GM19395 (cell line): Measurements from ENCODE around the gene DUS2.
"Not testable (repeated sequence)": the region's sequence is repeated elsewhere in the genome, so short reads cannot be mapped to it uniquely, and the experiment has no call there.

Source experiments
- ATAC-seq: cut with Tn5 transposase; IDR thresholded peaks from one replicate; pipeline ENCODE4 v1.9.1; 2021; ENCODE audit warnings: mild to moderate bottlenecking, moderate library complexity; ENCODE audit not compliant: unreplicated experiment

The DUS2 gene

DNA sequence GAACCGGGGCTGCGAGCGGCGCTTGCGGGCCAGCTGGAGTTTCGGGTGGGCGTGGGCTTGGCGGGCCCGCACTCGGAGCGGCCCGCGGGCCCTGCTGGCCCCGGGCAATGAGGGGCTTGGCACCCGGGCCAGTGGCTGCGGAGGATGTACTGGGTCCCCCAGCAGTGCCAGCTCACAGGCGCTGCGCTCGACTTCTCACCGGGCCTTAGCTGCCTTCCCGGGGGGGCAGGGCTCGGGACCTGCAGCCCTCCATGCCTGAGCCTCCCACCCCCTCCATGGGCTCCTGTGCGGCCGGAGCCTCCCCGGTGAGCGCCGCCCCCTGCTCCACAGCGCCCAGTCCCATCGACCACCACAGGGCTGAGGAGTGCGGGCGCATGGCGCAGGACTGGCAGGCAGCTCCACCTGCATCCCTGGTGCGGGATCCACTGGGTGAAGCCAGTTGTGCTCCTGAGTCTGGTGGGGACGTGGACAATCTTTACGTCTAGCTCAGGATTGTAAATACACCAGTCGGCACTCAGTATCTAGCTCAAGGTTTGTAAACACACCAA lies 24.8 kb upstream of the DUS2 start:
- not testable (repeated sequence) for ATAC-seq

DNA sequence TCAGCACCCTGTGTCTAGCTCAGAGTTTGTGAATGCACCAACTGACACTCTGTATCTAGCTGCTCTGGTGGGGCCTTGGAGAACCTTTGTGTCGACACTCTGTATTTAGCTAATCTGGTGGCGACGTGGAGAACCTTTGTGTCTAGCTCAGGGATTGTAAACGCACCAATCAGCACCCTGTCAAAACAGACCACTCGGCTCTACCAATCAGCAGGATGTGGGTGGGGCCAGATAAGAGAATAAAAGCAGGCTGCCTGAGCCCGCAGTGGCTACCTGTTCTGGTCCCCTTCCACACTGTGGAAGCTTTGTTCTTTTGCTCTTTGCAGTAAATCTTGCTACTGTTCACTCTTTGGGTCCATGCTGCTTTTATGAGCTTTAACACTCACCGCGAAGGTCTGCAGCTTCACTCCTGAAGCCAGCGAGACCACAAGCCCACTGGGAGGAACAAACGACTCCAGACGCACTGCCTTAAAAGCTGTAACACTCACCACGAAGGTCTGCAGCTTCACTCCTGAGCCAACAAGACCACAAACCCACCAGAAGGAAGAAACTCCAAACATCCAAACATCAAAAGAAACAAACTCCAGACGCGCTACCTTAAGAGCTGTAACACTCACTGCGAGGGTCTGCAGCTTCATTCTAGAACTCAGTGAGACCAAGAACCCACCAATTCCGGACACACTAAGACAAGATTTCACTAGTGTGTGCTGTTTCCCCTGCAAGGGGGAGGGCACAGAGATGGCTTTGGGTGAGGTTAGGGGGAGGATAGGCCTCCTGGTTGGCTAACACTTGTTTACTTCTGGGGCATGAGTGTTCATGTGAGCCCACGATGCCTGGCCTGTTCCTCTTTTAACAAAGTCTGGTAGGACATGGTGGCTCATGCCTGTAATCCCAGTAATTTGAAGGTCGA lies 24.1 kb upstream of the DUS2 start, which contains the start of gene DPEP2:
DPEP2 (minus strand) TSS at position 706 of the 910 bp plus-strand sequence. CDS start 6,272 bp downstream, outside the sequence.
- not testable (repeated sequence) for ATAC-seq

DNA sequence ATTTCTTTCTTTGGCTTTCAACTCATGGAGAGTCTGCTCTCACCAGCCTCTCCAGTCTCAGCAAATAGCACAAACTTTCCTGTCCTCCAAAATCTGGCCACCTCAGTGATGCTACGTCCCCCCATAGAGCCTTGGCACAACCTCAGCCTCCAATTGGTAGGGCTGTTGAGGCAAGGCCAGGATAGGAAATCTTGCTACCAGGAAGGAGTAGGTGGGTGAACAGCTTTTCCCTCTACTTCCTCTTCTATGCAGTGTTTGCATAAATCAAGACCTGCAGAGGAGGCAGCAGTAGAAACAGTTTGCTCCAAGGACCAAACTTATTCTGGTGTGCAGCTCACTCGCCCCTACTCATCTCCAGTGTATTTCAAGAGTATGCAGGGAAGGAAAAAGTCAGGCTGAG lies 23.1 kb upstream of the DUS2 start:
- no peak for ATAC-seq

DNA sequence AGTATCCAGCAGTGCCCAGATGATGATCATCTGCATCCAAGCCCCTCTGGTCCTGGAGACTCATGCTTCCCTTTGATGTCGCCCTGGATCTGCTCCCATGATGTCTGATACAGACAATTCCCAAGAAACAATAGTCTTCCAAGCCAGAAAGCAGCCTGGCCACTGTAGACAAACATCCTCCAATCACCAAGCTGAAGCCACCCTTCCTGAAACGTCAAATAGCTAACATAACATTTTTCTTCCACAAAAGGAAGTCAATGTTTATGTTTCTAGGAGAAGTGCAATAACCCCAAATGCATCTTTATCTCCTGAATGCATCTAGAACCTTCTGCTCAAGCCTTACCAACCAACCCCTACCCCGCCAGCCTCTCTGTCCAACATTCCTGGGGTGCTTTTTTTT lies 22.6 kb upstream of the DUS2 start:
- ATAC-seq: no peak

DNA sequence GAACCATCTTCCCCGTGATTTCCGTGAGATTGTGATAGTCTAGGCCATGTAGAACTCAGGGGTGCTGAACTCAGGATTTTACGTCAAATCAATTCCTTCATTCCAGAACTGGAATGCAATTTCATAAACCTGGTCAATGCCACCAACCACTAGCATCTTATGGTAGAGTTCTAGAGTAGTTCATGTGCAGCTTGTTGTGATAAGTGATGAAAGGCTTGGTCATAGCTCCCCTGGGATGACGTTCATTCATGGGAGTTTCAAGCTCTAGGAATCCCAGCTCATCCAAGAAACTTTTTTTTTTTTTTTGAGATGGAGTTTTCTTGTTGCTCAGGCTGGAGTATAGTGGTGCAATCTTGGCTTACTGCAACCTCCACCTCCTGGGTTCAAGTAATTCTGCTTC lies 20.1 kb upstream of the DUS2 start:
- no peak for ATAC-seq

DNA sequence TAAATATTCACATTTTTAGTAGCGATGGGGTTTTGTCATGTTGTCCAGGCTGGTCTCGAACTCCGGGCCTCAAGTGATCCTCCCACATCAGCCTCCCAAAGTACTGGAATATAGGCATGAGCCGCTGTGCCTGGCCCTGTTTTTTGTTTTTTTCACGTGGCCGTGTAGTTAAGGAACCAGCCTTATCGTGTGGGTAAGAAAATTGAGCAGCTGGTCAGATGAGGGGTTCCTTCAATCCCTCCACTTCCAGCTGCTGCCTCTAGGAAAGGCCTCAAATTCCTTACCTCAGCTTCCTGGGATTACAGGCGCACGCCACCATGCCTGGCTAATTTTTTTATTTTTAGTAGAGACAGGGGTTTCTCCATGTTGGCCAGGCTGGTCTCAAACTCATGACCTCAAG lies 17.9 kb upstream of the DUS2 start:
- no peak for ATAC-seq

DNA sequence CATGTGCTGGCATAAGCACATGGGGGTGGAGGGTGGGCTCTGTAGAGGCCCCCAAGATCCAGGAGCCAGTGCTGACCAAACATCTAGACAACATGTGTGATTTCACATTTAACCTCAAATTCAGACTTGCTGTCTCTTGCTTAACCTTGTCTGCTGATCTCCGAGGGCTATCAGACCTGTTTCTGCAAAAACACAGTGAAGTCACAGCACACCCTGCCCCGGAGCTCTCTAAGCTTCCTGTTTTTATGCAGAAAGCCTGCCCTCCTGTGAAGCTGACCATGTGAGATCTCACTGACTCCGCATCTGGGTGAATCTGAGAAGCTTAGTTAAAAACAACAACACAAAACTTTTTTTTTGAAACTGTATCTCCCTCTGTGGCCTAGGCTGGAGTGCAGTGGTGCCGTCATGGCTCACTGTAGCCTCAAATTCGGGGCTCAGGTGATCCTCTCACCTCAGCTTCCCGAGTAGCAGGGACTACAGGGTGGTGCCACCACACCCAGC lies 17.2 kb upstream of the DUS2 start:
- ATAC-seq: no peak

DNA sequence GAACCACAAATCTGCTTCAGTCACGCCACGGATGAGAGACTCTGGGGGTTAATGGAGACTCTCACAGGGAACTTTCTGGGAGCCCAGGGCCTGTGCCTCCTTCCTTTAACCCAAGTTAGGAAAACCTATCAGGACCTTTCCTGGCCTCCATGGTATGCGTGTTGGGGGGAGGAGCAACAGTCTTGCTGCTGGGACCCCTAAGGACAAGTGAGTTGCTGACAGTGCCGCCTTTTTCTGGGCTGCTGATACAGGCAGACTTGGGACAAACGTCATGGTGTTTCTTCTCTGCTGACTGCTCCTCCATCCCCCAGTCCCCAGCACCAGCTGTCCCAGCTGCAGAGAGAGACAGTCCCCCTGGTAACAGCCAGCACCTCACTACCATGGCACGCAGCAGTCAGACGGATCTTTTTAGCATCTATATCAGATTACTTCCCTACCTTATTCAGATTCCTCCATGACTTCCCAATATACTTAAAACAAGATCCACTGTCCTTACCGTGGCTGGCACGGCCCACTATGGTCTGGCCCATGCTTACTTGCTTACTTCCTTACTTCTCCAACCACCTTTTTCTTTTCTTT lies 13.8 kb upstream of the DUS2 start:
- no peak for ATAC-seq

DNA sequence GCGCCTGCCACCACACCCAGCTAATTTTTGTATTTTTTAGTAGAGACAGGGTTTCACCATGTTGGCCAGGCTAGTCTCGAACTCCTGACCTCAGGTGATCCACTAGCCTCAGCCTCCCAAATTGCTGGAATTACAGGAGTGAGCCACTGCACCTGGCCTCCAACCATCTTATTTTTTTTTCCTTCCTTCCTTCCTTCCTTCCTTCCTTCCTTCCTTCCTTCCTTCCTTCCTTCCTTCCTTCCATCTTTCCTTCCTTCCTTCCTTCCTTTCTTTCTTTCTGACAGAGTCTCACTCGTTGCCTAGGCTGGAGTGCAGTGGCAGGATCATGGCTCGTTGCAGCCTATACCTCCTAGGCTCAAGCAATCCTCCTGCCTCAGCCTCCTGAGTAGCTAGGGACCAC lies 13.2 kb upstream of the DUS2 start:
- not testable (repeated sequence) for ATAC-seq

DNA sequence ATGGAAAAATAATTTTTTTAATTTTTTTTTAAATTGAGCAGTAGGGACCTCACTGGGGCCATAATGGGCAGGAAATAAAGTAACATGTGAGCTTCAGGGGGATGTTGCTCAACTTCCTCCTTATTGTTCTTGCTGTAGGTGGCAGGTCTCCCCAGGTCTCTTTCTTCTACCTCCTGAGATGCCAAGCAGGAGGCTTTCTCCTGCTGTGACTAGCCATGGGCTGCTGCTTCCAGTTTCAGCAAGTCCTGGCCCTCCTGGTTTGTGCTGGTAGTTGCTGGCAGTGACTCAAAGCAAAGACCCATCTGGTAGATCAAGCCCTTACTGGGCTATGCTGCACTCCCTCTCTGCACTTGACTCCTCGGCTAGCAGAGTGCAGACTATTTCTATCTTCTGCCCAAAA lies 9.6 kb upstream of the DUS2 start:
- no peak for ATAC-seq

DNA sequence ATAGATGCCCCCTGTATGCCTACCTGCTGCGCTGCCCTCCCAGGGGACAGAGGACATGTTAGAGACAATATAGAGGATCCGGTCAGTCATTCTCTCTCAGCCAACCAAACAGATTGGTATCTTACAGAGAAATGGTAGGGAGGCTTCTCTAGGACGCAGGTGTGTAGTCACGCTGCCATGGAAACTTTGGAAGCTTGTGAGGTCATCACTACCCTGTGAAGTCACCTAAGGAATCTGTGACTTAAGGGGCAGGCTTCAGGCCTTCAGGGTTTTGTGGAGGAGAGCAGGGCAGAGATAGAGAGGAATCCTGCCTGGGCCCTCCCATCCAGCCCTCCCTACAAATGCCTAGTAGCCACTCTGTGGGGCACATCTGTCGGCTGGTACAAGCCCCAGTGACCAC lies 7.4 kb upstream of the DUS2 start, which contains the start of gene DPEP2NB:
DPEP2NB (minus strand) TSS at position 231 of the 400 bp plus-strand sequence; CDS start at position 90, 141 bp downstream.
- no peak for ATAC-seq

DNA sequence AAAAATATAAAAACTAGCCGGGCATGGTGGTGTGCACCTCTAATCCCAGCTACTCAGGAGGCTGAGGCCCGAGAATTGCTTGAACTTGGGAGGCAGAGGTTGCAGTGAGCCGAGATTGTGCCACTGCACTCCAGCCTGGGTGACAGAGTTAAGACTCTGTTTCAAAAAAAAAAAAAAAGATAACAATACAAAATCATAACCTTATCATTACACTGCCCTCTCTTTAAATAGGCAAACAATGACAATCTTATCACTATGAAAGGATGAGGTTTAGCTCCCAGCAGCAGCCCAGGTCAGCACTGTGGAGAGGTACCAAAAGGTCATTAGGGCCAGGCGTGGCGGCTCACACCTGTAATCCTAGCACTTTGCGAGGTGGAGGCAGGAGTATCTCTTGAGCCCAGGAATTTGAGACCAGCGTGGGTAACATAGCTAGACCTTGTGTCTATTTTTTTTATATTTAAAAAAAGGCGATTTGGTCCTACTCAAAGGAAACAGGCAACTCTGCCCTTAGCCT lies 3.9 kb upstream of the DUS2 start:
- ATAC-seq: no peak

DNA sequence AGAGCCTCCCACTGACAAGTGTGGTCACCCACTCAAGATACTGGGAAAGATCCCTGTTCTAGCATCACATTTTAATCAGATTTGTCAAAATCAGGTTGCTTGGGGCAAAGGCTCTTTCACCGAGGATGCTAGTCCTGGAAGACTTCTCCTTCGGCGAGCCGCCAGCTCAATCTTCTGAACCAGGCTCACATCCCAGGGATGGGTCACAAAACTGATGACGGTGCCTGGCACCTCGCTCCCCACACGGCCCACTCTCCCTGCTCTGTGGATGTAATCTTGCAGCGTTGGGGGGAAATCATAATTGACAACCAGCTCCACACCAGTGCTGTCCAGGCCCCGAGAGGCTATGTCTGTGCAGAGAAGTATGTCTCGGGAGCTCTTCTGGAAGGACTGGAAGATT lies 1.6 kb upstream of the DUS2 start:
- ATAC-seq: no peak

DNA sequence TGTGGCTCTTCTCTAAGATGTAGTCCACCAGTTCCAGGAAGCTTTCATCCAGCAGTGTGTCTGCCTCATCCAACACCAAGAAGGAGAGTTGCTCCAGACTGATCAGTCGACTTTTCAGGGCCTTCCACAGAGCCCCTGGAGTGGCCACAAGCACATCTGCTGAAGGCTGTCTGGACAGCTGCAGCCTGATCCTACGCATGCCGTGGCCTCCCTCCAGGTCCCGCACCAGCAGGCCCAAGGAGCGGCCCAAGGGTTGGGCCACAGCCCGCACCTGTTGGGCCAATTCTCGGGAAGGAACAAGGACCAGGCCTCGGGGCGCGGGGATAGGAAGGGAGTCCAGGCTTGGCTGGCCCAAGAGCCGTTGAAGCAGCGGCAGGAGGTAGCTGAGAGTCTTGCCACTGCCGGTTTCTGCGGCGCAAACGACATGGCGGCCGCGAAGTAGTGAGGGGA lies 781 bp upstream of the DUS2 start:
- no peak for ATAC-seq

DNA sequence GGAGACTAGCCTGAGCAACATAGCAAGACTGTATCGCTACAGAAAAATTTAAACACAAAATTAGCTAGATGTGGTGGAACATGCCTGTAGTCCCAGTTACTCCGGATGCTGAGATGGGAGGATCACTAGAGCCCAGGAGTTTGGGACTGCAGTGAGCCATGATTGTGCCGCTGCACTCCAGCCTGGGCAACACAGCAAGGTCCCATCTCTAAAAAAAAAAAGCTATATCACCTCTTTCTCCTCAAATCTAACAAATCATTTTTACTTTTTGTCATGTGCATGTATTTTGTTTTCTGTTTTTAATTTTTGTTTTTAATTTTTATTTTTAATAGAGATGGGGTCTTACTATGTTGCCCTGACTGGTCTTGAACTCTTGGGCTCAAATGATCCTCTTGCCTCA lies 5.9 kb downstream of the DUS2 start:
- ATAC-seq: no peak

DNA sequence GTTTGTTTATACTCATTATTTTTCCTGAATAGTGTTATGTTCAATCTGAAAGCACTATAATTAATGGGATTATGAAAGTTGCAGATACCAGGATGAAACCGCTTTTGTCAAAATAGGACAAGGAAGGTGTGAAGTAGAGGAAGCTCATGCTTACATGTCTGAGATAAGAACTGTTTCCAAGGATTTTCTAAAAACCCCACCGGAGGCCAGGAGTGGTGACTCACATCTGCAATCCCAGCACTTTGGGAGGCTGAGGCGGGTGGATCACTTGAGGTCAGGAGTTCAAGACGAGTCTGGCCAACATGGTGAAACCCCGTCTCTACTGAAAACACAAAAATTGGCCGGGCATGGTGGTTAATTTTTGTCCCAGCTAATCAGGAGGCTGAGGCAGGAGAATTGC lies 7.0 kb downstream of the DUS2 start:
- ATAC-seq: not testable (repeated sequence)

DNA sequence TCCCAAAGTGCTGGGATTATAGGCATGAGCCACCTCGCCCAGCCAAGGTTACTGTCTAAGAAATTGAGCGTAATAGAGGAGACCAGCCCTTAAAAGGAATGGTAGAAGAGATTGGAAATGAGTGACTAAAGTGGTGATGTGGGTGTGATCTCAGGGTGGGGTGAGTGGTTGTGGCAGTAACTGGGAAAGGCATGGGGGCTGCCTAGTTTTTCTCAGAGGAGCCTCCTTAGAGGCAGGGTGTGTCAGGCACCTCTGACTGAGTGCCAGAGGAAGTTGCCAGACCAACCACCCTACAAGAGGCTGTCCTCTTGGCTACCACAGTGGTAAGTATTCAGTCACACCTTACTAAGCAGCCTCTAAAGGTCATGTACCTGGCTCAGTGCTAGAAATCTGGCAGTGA lies 8.9 kb downstream of the DUS2 start:
- ATAC-seq: no peak

DNA sequence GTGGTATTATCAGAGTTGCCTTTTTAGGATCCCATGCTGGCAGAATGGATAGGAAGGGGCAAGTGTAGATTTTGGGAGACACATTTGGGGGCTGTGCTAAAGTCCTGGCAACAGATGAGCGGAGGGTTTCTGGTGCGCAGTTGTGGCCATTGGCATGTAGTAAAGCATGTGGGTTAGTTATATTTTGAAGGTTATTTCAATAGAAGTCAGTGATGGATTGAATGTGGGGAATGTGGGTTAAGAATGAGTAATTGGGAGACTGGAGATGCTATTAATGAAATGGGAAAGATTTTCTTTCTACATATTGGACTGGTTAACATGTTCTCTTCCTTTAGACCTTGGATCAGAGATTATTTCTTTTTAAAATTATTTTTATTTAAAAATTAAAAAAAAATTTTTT lies 10.0 kb downstream of the DUS2 start:
- no peak for ATAC-seq

DNA sequence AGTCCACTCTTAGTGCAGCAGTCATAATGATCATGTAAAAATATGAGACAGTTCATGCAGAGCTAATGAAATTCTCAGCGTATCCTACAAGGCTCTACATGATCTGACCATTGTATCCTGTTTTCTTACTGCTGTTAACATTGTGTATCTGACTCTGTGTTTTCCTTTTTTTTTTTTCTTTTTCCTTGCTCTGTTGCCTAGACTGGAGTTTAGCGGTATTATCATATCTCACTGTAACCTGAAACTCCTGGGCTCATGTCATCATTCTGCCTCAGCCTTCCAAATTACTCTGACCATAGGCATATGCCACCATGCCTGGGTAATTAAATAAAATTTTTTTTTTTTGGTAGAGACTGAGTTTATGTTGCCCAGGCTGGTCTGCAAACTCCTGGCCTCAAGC lies 12.1 kb downstream of the DUS2 start:
- ATAC-seq: no peak

DNA sequence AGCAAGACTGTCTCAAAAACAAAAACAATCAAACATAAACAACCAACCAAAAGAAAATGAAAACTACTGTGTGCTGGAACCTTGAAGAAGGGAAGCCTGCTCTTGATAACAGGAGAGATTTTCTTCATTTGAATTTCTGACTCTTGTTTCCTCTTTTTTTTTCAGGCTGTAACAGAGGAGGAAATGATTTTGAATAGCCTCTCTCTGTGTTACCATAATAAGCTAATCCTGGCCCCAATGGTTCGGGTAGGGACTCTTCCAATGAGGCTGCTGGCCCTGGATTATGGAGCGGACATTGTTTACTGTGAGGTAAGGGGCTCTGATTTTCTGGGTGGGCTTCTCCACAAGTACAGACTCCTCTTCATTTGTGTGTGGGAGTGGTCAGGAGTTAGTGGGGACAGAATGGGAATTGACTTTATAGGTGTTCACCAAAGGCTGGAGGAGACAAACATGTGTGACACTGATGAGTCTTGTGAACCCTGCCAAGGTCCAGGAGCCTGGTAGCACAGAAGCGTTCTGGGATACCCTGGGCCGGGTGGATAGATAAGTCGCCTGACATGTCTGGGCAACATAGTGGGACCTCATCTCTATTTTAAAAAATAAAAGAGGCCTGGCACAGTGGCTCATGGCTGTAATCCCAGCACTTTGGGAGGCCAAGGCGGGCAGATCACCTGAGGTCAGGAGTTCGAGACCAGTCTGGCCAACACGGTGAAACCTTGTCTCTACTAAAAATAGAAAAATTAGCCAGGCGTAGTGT lies 14.9 kb downstream of the DUS2 start:
- no peak for ATAC-seq
